Fibroblast of upper back skin (primary cell): ENCODE measurements around the gene SCN8A.

ENCODE experiments used
- DNase-seq: peaks from one replicate; pipeline ENCODE4 v3.0.0-alpha.2; 2013

The SCN8A gene

DNA sequence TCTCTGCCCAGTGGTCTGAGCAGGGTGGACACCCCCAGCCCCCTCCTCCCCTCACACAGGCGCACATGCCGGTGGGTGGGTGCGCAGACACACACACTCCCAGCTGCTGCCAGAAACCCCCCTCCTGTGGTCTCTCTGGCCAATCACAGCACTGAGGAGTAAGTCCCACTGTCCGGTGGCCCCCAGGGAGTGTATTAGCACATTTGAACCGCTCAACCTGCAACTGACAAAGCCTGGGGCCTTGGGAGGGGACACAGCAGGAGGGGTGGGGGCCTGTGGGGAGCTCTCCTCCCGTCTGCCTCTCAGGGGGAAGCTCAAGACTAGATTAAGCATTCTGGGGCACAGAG lies 245.8 kb downstream of the SCN8A start:
- DNase-seq, result no peak

DNA sequence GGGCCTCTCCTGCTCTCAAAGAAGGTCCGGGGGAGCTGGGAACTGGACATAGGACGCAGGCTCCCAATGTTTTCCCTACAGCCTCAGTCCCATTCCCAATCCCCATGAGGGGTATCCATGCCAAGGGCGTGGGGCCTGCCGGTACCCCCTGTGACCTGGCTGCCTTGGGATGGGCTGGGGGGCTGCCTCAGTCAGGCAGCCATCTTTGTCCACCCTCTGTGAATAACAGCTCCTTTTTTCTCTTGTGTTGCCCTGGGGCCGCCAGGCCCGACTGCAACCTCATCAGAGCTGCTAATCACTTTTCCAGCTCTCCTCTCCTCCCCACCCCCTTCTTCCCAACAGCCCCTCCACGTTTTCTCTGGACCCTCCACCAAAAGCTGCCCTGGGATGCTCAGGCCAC lies 246.3 kb downstream of the SCN8A start:
- DNase-seq, result no peak

DNA sequence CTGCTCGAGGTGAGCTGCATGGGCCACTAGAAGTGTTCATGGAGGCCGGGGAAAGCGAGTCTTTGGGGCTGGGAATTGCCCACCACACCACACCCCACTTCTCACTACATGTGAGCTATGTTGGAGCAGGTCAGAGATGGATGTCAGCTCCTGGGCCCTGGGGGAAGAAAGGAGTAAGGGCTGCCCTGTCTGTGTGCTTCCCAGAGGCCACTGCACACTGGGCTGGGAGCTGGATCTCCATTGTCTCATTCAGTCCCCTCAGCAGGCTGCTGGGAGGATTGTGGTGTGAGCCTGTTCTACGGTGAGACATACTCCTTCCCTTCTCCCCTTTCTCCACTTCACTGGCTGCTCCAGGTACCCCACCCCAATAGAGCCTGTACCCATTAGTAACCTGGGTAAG lies 247.0 kb downstream of the SCN8A start:
- DNase-seq, result no peak

DNA sequence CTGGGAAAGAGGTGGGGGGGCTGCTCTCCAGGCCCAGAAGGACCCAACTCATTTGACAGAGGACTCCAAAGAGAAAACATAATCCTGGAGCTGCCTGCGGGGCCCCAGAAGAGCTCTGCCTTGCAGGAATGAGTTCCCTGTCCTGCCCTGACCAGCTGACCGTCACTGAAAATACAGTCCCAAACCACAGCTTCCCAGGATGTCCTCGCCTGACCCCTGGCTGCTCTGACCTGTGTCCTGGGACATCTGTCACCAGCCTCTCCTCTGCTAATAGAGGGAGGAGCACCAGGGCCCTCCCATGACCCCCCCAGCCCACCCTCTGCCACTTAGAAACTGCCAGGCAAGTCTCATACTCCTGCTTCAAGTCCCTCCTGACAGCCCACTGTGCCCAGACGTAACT lies 247.7 kb downstream of the SCN8A start:
- no peak for DNase-seq

DNA sequence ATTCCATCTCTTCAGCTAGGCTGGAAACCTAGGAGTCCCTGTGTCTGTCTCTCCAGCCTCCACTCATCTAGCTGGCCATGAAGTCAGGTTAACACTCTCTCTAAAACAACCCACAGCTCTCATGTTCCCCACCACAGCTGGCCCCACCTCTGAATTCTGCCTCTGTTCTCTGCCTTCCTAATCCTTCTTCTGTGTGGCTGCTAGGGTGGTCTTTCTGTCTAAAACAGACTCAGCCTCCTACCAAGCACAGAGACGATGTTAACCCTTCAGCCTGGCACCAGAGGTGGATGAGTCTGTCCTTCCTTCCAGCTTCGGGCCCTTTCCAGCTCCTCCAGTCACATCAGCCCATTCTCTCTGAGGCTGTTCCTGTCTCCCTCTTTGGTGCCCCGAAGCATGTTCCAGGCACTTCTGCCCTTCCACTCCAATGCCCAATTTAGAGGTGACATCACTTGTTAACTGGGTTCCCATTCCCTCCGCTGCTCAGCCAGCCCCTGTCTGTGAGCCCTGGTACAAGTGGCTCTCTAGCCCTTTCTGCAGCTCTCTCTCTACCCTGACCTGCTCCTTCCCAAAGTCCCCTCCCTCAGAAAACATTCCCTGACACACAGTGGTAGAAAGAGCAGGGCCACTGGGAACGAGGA lies 248.4 kb downstream of the SCN8A start:
- DNase-seq, result no peak

DNA sequence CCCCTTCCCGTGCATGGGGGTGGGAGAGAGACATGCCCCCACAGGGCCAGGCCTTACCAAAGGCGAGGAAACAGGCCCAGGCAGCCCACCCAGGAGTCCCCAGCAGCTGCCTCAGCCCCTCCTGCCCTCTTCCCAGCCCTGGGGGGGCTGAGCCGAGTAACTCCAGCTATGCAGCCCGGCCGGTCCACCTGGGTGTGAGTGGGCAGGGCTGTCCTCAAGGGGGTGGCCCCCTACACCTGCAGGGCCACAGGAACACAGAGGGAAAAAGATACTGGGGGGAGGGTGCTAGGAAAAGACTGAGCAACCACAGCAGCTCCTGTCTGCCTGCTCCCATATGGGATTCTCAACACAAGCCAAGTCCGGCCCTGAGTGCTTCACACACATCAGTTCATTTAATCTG lies 249.9 kb downstream of the SCN8A start:
- no peak for DNase-seq

DNA sequence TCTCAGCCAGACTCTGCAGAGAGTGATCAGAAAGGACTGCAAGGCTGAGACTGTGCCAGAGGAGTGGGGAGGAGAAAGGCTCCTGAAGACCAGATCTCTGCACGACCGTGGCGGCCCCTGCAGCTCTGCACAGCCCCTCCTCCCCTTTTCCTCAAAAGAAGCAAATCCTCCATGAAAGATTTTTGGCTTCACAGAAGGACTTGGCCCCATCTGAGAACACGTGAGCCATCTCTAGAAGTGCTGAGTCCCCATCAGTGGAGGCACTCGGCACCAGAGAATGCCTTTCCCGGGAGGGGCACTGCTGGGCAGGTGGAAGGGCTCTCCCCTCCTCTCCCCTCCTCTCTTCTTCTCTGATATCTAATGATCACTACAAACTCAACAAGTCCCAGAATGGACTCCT lies 250.7 kb downstream of the SCN8A start:
- no peak for DNase-seq

DNA sequence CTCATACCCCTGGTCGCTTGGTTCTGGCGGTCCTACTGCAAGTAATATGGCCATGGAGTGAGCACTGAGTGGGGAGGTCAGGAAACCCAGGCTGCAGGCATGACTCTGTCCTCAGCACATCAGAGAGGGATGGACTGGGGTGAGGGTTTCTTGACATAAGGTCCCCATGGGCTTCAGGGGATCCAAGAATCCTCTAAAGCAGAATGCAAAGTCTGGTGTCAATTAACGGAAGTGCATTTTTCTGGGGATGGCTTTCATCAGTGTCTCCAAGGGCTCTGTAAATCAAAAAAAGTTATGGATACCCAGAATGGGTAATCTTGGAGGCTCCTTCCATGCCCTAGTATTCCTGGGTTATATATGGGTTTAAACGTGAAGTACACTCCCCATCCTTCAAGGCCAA lies 253.8 kb downstream of the SCN8A start:
- DNase-seq, result no peak

DNA sequence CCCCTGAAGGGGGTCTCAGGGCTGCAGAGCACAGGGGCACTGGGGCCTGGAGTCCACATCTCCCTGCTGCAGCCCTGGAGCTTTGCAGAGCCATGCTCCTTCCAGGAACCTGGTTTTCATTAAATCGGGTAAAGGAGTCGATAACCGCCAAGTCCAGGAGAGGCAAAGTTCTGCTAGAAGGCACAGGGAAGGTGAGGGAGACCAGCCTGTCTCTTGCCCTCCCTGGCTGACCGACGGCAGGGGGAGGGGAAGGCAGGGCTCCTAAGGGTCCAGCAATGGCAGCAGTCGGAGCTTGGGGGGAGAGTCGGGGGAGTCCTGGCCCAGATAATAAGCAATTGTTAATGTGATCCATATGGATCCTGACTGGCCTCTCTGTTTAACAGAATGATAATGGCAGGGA lies 254.4 kb downstream of the SCN8A start:
- DNase-seq, result no peak

DNA sequence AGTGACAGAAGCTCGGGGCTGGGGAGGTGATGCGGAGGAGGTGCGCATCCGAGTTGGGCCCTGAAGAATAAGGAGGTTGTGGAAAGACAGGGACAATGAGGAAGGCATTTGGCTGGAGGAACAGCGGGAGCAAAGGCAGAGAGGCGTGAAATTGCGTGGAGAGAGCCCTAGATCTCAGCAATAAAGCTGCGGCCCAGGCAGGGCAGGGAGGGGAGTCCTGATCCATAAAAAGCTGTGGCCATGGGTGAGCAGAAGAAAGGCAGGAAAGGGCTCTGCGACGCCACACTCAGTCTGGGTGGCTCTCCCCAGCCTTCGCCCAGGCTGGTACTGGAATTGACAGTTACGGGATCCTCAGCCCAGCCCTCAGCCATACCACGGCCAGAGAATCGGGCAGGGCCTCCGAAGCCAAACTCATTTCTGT lies 255.2 kb downstream of the SCN8A start:
- DNase-seq, result no peak

DNA sequence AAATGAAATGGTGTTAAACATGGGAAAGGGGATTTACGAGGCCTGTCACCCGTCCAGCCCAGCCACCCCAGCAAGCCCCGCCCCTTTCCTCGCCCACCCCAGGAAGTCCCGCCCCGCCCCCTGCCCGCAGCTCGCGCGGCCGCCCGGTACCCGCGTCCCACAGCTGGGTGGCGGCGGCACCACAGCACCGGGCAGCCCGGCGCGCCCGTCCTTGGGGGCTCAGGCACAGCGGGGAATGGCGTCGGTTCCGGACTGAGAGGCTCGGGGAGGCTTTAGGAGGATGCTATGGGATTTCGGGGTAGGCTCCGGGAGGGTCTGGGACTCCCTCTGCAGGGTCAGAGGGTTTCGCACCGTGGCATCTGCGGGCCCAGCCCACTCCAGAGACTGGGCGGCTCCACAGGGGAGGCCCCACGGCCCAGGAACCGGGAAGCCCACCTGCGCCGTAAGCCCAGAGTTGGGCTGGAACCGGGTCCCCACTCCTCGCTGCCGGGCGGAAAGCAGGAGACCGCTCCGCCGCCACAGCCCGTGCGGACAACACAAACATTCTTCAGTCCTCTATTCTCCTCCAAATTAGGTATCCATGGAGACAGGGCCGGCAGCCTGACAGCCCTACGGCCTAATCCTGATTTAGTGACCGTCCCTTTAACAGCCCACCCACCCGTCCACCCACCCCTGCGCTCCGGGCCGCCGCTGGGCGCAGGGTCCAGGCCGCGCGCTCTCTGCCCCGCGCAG lies 256.0 kb downstream of the SCN8A start:
- DNase-seq, result no peak

DNA sequence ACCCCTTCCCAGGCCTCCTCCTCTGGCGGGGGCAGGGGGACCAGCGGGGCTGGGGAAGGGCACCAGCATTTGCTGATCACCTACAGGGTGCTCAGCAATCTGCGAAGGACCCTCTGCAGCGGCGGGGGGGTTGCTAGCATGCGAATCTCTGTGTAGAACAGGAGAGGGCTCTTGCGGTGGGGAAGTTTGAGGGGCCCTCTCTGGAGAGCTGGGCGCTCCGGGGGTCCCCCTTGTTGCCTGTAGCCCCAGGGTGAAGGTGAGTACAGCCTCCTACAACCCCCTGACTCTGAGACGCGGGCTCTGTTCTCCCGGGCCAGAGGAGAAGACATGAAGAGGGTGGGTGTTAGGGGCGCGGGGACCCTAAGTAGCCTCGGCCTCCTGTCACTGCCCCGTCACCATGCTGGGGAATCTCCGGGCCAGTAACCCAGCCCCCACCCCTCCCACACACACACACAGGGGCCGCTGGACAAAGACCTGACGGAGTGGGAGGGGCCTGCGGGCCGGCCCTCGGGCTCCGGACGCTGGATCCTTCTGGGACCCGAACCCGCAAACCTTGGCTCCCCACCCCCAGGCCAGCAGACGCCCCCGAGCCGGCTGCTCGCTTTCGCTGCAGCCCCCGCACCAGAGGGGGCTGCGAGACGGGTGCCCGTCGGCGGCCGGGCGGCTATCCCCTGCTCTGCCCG lies 256.8 kb downstream of the SCN8A start:
- DNase-seq, result no peak

DNA sequence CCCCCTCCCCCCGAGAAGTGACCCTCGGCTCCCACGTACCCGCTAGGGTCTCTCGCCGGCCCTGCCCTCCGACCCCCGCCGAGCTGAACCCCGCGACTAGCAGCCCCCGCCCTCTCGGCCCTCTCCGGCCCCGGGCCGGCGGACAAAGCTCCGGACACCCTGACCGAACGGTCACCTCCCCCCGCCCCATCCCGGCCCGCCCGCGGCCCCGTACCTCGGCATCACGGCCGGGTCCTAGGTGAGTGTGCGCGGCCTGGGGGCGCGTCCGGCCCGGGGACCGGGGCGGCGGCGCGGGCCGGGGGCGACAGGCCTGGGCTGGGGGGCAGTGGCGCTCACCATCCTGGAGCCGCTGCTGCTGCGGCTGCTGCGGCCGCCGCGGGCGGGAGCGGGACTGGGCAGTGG lies 257.3 kb downstream of the SCN8A start, which contains the start of gene FIGNL2:
Gene FIGNL2 (minus strand): TSS at position 393 of the 402 bp plus-strand sequence. CDS start 26,305 bp downstream, outside the sequence.
- DNase-seq, result no peak

DNA sequence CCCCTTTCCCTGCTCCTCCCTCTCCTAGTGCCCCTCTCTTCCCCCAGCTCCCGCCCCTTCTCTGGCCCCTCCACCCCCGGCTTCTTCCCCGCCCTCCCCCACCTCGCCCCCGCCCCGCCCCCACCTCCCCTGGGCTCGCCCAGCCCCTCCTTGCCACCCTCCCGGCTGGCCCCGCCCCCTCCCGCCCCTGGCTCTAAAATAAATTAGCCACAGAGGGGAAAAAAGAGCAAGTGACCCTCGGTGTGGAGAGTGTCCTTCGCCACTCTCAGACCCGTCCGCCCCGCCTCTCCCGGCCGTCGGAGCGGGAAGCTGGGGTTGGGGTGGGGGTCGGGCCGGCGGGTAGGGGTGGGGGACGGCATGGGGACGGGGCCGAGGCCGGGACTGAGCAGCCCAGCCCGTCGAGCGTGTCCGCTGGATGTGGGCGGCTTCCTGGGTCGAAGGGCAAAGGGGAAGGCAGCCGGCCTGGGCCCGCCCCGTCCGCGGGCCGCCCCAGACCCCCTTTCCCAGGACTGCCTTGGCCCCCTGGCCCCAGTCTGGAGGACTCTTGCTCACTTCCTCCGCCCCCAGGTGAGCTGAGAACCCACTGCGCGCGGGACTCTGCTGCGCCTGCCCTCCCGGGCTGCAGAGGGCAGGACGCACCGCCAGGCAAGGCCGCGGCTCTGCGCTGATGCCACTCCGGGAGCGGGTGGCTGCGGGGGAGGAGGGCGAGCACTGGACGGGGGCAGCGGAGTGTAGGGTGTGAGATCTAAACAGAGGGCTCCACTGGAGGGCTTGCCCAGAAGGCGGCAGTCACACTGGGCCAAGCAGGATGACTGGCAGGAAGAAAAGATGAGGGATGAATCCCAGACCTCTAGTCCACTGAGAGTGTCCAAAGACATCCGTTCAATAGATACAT lies 258.1 kb downstream of the SCN8A start:
- DNase-seq, result no peak

DNA sequence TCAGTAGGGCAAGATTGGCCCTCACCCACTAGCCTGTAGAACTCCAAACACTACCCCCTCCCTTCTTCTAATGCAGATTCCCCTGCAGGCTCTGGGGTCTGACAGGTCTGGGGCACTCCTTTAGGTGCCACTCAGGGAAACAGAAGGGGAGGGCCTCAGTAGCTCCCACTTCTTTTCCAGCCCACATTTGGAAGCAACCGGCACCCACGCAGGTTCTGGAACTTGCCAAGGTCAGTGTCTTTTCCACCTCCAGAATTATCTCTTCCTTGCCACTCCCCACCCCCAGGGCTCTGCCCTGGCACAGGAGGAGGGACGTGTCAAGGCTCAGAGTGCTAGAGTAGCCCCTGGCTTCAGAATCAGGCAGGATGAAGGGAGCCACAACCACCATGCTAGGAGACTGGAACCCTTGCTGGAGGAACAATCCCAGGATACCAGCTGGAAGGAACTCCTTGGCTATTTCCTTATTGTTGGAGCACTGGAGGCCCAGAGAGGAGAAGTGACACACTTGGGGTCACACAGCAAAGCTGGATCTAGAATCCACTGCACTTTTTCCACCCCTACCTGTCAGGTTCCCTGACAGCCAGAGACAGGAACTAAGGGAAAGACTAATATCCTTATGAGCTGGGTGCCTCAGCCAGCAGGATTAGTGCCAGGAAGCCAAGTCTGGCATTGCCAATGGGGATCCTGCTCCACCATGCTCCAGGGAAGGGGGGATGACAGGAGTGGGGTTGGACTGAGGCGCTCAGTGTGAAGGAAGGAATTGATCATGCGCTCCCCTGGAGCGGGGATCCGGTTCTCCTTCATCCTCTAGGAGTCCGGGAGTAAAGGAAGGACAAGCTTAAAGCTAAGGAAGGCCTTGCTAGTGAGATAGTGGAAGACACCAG lies 259.3 kb downstream of the SCN8A start:
- no peak for DNase-seq

DNA sequence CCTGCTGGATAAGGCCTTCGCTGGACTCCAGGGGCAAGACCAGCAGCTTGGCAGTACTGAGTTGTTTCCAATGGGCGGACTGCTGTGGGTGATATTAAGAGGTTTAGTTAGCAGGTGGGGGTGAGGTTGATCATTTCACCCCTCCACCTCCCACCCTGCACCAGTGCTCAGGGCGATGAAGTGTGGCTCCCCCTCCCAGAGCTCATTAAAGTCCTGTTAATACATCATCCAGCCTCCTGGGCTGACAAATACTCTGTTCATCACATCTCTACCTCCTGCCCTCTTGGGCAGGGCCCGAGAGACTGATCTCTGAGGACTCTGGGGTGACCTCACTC lies 259.9 kb downstream of the SCN8A start:
- DNase-seq, result no peak

DNA sequence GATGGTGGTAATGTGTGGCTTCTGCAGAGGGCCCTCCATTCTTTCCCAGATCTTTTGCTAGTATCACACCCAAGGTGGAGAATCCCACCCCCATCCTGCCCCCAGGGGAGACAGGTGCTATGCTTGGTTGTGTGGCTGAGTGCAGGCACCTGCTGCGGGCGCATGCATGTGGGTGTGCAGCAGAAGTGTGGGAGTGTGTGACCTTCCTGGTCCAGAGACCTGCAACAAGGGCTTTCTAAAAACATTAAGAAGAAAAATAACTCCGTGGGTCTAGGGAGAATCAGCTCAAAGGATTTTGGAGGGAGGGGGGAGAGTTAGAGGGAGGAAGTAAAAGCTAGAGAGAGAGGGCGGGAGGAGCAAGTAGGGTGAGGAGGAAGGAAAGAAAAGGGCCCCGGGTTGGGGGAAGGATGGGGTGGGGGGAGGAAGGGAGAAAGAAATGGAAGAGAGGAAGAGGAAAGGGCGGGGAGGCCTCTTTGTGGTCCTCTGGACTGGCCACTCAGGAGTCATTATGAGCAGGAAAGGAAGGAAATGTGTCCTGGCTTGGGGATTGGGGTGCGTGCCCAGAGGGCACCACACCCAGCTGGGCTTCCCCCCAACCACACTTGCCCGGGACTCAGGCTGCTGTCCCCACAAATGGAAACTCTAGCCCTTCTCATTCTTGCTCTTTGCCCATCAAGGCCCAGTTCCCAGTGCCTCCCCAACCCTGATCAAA lies 260.5 kb downstream of the SCN8A start:
- no peak for DNase-seq

DNA sequence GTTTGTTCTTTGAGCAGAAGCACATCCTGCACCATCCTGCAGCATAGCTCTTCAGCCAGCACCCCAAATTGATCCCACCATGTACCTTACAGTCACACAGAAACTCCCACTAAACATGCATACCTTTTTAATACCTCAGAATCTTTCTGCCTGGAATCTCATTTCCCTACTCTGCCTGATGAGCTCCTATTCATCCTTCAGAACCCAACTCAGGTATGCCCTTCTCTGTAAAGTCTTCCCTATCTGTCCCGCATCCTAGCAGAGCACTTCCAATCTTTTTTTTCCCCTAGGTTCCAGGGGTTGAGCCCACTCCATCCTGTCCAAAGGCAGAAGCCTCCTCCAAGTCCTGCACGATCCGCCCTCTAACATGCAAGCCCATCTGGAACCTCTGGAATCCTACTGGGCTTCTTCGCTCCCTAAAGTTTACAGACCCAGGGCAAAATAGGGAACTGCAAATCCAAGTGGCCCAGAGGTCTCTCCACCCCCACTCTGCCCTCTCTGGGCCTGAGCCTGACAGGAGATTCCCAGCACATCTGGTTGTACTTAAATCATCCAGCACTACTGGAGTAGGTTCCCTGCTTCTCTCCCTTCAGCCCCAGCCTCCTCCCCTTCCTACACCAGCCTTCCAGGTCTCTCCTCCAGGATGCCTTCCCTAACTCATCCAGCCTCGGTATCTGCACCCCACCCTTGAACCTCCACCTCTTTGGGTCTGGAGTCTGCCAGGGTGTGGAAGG lies 261.5 kb downstream of the SCN8A start:
- peak; percentile 37 for DNase-seq

DNA sequence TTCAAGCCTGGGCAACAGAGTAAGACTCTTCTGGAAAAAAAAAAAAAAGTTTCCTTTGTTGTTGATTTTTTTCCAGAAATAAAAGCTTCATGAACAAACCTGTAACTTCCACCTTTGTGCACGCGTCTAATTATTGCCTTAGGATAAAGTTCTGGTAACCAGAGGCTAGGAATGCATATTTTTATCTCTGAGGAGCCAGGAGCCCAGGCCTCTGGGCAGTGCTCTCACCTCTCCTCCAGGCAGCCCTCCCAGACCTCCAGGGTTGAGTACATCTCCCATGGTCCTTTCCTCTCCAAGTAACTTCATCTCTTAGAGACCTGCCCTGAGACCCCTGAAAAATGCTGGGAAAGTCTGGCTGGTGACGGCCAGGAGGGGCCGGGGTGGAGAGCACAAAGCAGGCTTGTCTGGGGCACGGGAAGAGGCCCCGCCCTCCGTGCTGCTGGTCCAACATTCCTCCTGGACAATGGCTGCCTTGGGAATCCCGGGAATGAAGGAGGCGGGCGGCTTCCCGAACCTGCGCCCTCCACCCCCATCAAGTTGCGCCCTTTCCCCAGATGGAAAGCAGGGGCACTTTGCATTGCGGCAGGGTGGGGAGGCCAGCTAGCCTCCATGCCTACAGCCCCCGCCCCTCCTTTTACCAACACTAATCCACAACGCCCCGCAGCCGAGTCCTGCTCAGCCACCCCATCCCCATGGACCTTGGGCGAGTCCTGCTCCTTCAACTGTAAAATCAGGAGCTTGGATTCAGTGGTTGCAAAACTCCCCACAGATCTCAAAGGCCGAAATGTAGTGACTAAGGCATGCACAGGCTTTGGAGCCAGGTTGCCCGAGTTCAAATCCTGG lies 264.8 kb downstream of the SCN8A start:
- DNase-seq, result peak; percentile 71

DNA sequence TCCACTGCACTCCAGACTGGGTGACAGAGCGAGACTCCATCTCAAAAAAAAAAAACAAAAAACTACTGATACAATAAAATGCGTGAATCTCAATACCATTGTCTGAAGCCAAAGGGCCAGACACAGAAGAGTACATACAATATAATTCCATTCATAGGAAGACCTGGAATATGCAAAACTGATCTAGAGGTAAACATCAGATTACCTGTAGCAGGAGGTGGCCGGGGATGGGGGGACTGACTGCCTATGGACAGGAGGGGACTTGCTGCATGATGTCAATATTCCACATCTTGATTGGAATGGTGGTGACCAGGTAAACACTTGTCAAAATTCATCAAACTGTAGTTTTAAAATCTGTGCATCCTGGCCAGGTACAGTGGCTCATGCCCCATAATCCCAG lies 270.0 kb downstream of the SCN8A start:
- DNase-seq, result no peak
